Small intestine (tissue), 7 donors: ENCODE results near the gene TNKS2. TPM values are rescaled to one million over a fixed set of nuclear protein-coding genes. Genes with fewer than 3 reads are reported as not detected.
"Not testable (repeated sequence)": the region's sequence is repeated elsewhere in the genome, so short reads cannot be mapped to it uniquely, and the experiment has no call there.

Source experiments
- DNase-seq, 2 donors: peaks; one replicate each; pipeline versions ENCODE4 v3.0.0 to v3.0.0-alpha.2; 2013
- FAIRE-seq: peaks from 2 replicates; lab custom pipeline; 2012; peaks lifted over from hg19 to GRCh38; lab: Jason Lieb, UNC
- H3K27ac ChIP-seq, 3 donors: one replicate each; pipeline ENCODE4 v1.5.1; 2013; ENCODE audit warnings: low read length in 2 of 3, mild to moderate bottlenecking in 2 of 3, control low read depth in 1 of 3, inconsistent platforms in 1 of 3, low read depth in 1 of 3, moderate library complexity in 1 of 3
- H3K27me3 ChIP-seq, 3 donors: one replicate each; pipeline ENCODE4 v1.6.1; 2013; ENCODE audit warnings: low read length in 3 of 3, inconsistent platforms in 1 of 3; ENCODE audit not compliant: control insufficient read depth in 3 of 3, insufficient read depth in 3 of 3
- H3K36me3 ChIP-seq, 3 donors: one replicate each; pipeline ENCODE4 v1.6.1; 2013; ENCODE audit warnings: low read length in 3 of 3, inconsistent platforms in 1 of 3, low read depth in 1 of 3, mild to moderate bottlenecking in 1 of 3, moderate library complexity in 1 of 3; ENCODE audit not compliant: control insufficient read depth in 3 of 3, insufficient read depth in 2 of 3
- H3K4me1 ChIP-seq, 3 donors: one replicate each; pipeline ENCODE4 v1.6.1; 2013; ENCODE audit warnings: low read length in 2 of 3, inconsistent platforms in 1 of 3, low read depth in 1 of 3, mild to moderate bottlenecking in 1 of 3, moderate library complexity in 1 of 3; ENCODE audit not compliant: control insufficient read depth in 3 of 3, insufficient read depth in 2 of 3
- H3K4me3 ChIP-seq, 3 donors: one replicate each; pipeline ENCODE4 v1.5.1; 2013; ENCODE audit warnings: low read length in 3 of 3, control low read depth in 1 of 3, inconsistent platforms in 1 of 3, low read depth in 1 of 3, mild to moderate bottlenecking in 1 of 3, moderate library complexity in 1 of 3
- H3K9me3 ChIP-seq, 2 donors: one replicate each; pipeline ENCODE4 v1.6.1; 2013; ENCODE audit warnings: low read depth in 1 of 2, low read length in 1 of 2; ENCODE audit not compliant: control insufficient read depth in 2 of 2, insufficient read depth in 1 of 2
- WGBS, 3 donors: extraction: QIAGEN DNeasy Blood & Tissue Kit; methylation state at CpG; one replicate each; pipeline ENCODE4 v1.1.7; 2013; 5-methylcytosine and 5-hydroxymethylcytosine counted together
- polyA plus RNA-seq, 4 donors: library from polyadenylated mRNA; stranded (reverse) in 3 of 4; unstranded in 1 of 4; fragments of 200-250 nt in 3 of 4; fragments of 120-200 nt in 1 of 4; gene quantifications; one replicate each; pipeline versions ENCODE4 v1.2.1 to v1.2.3, GENCODE V29; 2013
- donor health status: healthy with polysubstance abuse.
- donor health status: control.
- donor health status: control.
- donor health status: Bipolar disorder and iron deficiency.
- donor health status: healthy.

The TNKS2 gene
- polyA plus RNA-seq, 4 donors: 9.2 to 30.0 (median 10.2) TPM

DNA sequence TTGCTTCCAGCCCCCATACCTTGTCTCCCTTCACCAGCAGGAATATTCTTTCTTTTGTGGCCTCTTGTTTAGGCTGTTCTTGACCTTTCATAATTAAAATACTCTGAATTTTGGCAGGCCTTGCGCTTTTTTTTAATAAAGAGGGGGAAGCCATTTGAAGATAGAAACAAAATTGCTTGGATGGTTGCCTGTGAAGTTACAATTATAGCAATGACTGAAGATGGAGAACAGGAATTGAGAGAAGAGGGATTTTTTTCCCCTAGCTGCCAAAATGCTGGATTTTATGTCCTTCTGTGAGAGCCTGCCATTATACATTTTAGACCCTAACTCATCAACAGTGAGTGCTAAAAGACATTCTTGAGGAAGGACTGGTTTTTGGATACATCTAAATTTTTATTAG lies 86.3 kb downstream of the TNKS2 start:
- H3K4me1 ChIP-seq: peaks cover 0 to 5% (median 0%) of the 10 kb centered on the region in 3 donors
- DNase-seq: no peak
- FAIRE-seq: no peak
- no peaks in the 10 kb centered on the region for H3K36me3 ChIP-seq
- H3K27me3 ChIP-seq: peaks cover 0 to 17% (median 0%) of the 10 kb centered on the region in 3 donors
- H3K9me3 ChIP-seq: peaks cover 0 to 2% of the 10 kb centered on the region in 2 donors
- H3K27ac ChIP-seq: no peak overlapping the region
- WGBS, 3 donors: 75 to 96% (median 84%) methylated on average over 1 of the region's 1 CpG
- H3K4me3 ChIP-seq: no peak overlapping the region

DNA sequence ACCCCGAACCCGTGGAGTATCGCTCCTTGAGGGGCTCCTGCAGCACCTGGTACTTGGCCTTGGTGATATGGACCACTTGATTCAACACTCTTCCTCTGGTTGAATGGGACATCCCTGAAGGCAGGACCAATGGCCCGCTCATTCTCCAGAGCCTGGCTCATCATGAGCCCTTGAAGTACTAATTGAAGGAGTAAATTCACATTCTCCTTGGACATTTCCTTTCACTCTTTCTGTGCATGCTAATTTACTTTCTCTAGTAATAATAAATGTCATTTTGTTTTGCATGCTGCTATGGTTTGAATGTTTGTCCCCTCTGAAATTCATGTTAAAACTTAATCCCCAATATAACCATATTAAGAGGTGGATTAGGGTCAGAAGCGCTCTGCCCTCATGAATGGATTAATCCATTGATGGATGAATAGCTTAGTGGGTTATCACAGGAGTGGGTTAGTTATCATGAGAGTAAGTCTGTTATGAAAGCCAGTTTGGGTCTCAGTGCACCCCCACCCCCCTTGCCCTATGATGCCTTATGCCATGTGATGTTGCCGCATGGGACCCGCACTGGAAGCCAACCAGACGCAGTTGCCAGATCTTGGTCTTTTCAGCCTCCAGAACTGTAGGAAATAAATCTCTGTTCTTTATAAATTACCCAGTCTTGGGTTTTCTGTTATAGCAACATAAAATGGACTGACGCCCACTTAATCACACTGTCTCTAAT lies 87.3 kb downstream of the TNKS2 start:
- WGBS, 3 donors: 96 to 98% (median 97%) methylated on average over 9 of the region's 9 CpGs
- Histone ChIP-seq H3K9me3 (peaks cover 0 to 2% of the 10 kb centered on the region in 2 donors), H3K36me3 (no peaks in the 10 kb centered on the region)

DNA sequence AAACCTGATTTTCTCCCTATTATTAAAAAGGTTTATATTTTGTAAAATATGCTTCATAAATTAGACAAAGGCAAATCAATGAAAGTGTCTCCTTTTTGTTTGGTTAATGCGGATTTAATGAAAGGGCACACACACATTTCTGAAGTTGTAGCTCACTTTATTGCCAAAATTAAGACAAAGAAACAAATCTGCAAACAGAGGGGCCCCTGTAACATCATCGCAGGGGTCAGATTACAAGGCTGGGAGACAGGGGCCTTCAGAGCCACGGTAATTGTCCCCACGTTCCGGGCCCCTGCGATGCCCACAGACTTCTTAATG lies 88.7 kb downstream of the TNKS2 start:
- FAIRE-seq (no peak), DNase-seq (no peak)
- peaks cover 0 to 2% of the 10 kb centered on the region in 2 donors for H3K9me3 ChIP-seq
- H3K27ac ChIP-seq: no peak overlapping the region
- peak overlapping the region in 2 of 3 donors; percentile 38 to 54 for H3K4me3 ChIP-seq
- no peaks in the 10 kb centered on the region for H3K36me3 ChIP-seq
- WGBS, 3 donors: 15 to 25% (median 17%) methylated on average over 6 of the region's 6 CpGs
- peaks cover 0 to 12% (median 0%) of the 10 kb centered on the region in 3 donors for H3K27me3 ChIP-seq
- peaks cover 0 to 5% (median 0%) of the 10 kb centered on the region in 3 donors for H3K4me1 ChIP-seq

More for the DNA sequence above, 87.3 kb downstream of the TNKS2 start:
- no peak overlapping the region for H3K27ac ChIP-seq
- DNase-seq (no peak), FAIRE-seq (no peak)
- no peak overlapping the region for H3K4me3 ChIP-seq
- peaks cover 0 to 13% (median 0%) of the 10 kb centered on the region in 3 donors for H3K27me3 ChIP-seq
- H3K4me1 ChIP-seq: peaks cover 0 to 5% (median 0%) of the 10 kb centered on the region in 3 donors

DNA sequence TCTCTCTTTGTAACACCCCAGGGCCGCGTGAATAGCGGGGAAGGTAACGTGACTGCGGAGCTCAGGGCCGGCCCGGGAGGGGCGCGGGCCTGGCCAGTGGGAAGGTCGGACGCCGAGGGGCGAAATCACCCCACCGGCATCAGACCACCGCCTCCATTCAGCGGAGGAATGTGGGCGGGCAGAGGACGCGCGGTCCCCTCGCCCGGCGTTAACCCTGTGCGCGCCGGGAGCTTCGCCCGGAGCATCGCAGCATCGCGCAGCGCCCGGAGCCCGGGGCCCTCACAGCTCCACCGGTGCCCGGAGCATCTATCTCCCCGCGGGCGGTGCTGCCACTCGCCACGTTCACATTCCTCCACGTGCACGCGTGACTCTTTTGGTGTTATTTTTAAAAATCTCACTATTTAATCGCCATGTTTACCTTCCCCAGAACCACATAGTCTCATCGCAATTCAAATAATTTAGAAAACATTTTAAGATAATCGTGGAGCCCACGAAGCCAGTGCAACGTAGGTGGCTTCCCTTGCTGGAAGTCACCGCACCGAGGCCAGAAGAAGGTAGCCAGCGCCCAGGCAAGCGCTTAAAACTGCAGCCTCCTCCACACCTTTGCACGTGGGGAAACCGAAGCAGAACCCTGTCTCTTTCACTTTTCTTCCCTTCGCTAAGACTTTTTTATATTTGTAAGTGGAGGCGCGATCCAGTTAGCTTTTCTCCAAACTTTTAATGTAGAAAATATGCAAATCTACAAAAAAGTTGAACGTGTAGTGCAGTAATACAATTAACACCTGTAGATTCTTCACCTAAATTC lies 89.2 kb downstream of the TNKS2 start:
- peaks cover 0 to 12% (median 0%) of the 10 kb centered on the region in 3 donors for H3K27me3 ChIP-seq
- FAIRE-seq (no peak), DNase-seq (peak; percentile 20 to 35)
- peaks cover 0 to 5% (median 0%) of the 10 kb centered on the region in 3 donors for H3K4me1 ChIP-seq
- H3K9me3 ChIP-seq: peaks cover 0 to 2% of the 10 kb centered on the region in 2 donors
- 1 to 2% (median 1%) methylated on average over 59 of the region's 59 CpGs for WGBS, 3 donors
- no peaks in the 10 kb centered on the region for H3K36me3 ChIP-seq
- peak overlapping the region in 2 of 3 donors; percentile 38 to 54 for H3K4me3 ChIP-seq
- no peak overlapping the region for H3K27ac ChIP-seq

DNA sequence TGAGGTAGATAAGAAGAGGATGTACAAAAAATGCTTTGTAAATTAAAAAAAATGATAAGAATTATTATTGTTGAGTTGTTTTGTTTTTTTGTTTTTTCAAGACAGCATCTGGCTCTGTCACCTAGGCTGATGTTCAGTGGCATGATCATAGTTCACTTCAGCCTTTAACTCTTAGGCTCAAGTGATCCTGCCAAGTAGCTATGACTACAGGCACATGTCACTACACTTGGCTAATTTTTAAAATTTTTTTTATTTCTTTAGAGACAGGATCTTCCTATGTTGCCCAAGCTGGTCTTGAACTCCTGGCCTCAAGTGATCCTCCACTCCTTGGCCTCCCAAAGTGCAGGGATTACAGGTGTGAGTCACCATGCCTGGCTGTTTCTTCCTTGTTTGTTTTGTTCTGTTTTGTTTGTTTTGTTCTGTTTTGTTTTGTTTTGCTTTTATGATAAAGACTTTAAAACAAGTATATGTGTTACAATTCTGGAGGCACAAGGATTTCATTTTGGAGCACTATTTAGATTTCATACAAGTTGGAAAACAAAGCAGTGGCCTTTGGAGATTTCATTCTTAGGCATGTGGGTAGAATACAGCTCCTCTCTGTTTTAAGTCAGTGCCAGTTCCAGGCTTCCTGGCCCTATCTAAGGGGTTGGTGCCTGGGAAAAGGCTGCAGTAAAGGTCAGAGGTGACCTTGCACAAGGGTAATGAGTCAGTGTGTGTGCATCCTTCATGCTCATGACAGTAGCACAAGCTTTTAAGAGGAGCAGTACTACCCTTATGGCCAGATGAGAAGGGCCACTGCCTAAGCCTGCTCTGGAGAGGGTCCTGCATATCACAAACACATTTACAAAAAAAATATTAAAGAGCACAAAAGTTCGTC lies 93.1 kb downstream of the TNKS2 start:
- no peak overlapping the region for H3K4me3 ChIP-seq
- no peak overlapping the region for H3K27ac ChIP-seq
- H3K4me1 ChIP-seq: peaks cover 0 to 5% (median 0%) of the 10 kb centered on the region in 3 donors
- FAIRE-seq (no peak), DNase-seq (no peak)
- no peaks in the 10 kb centered on the region for H3K36me3 ChIP-seq
- peaks cover 0 to 2% of the 10 kb centered on the region in 2 donors for H3K9me3 ChIP-seq
- 82 to 95% (median 91%) methylated on average over 1 of the region's 1 CpG for WGBS, 3 donors
- peaks cover 0 to 12% (median 0%) of the 10 kb centered on the region in 3 donors for H3K27me3 ChIP-seq

DNA sequence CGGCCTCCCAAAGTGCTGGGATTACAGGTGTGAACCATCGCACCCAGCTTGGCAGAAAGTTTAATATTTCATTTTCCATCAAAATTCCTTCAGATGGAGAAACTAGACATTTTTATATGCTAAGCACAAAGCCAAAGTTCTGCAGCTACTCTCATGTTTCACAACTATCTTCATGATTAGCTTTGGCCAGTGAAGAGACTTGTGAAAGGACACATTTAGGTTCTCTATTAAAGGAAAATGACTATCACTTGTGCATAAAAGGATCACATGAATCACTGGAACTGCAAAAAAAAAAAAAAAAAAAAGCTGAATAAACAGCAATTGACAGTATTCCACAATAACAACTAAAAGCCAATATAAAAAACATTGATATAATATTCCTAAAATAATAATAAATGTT lies 94.8 kb downstream of the TNKS2 start:
- no peak for FAIRE-seq
- H3K9me3 ChIP-seq: no peaks in the 10 kb centered on the region

DNA sequence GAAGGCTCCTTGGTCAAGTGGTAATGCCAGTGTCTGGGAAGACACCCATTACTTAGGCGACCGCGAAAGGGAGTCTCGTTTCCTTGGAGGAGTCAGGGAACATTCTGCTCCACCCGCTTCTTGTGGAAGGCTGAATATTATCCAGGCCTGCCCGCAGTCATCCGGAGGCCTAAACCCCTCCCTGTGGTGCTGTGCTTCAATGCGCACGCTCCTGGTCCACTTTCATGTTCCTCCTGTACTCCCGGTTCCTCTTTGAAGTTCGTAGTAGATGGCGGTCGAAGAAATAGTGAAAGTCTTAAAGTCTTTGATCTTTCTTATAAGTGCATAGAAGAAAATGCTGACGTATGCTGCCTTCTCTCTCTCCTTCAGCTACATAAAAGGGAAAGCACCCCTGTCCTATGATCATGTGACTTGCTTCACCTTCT lies 96.0 kb downstream of the TNKS2 start:
- H3K27me3 ChIP-seq, H3K4me3 ChIP-seq, H3K9me3 ChIP-seq, H3K27ac ChIP-seq, H3K36me3 ChIP-seq, DNase-seq, H3K4me1 ChIP-seq, FAIRE-seq: not testable (repeated sequence)
- WGBS, 3 donors: 80 to 89% (median 86%) methylated on average over 14 of the region's 14 CpGs

More for the DNA sequence above, 94.8 kb downstream of the TNKS2 start:
- WGBS, 3 donors: 89 to 93% (median 93%) methylated on average over 2 of the region's 2 CpGs
- Histone ChIP-seq H3K27ac (no peak overlapping the region), H3K27me3 (peaks cover 0 to 2% (median 0%) of the 10 kb centered on the region in 3 donors), H3K4me3 (no peak overlapping the region), H3K36me3 (no peaks in the 10 kb centered on the region), H3K4me1 (no peaks in the 10 kb centered on the region)
- no peak for DNase-seq
